Natural killer cell (primary cell): Measurements from ENCODE around the gene ITPKB. TPM values are rescaled to one million over a fixed set of nuclear protein-coding genes. Genes with fewer than 3 reads are reported as not detected.
A peak's percentile ranks its signal among the peaks of the same experiment; 100 is the strongest.

ENCODE experiments used
- ATAC-seq, 3 donors: fragments of 150-1000 bp in 2 of 3; fragments of 200-7000 bp in 1 of 3; cut with Tn5 transposase; 1 replicate in 1 of 3; 2 replicates in 2 of 3; pipeline ENCODE4 v1.10.0; 2021; ENCODE audit warnings: mild to moderate bottlenecking in 2 of 3, moderate library complexity in 2 of 3
- DNase-seq, 2 donors: peaks; one replicate each; pipeline versions ENCODE4 v3.0.0 to v3.0.0-alpha.2; 2013 to 2021; ENCODE audit warnings: mixed read lengths in 1 of 2
- H3K27ac ChIP-seq: one replicate; pipeline ENCODE4 v1.5.1; 2013; ENCODE audit warnings: mild to moderate bottlenecking, low read length
- H3K27me3 ChIP-seq: one replicate; pipeline ENCODE4 v1.6.1; 2013; ENCODE audit warnings: low read length; ENCODE audit not compliant: control insufficient read depth, insufficient read depth
- H3K36me3 ChIP-seq: one replicate; pipeline ENCODE4 v1.6.1; 2013; ENCODE audit warnings: low read length; ENCODE audit not compliant: control insufficient read depth, insufficient read depth
- H3K4me1 ChIP-seq: one replicate; pipeline ENCODE4 v1.6.1; 2013; ENCODE audit warnings: low read length; ENCODE audit not compliant: control insufficient read depth, insufficient read depth
- H3K4me3 ChIP-seq: one replicate; pipeline ENCODE4 v1.5.1; 2013; ENCODE audit warnings: low read length
- H3K9me3 ChIP-seq: one replicate; pipeline ENCODE4 v1.6.1; 2013; ENCODE audit warnings: low read length; ENCODE audit not compliant: control insufficient read depth, insufficient read depth
- H3K27ac Mint-ChIP-seq, 2 donors: one replicate each; pipeline ENCODE4 v1.8.0; 2022; ENCODE audit warnings: mild to moderate bottlenecking in 2 of 2, mixed read lengths in 2 of 2, moderate library complexity in 1 of 2
- H3K27me3 Mint-ChIP-seq, 2 donors: one replicate each; pipeline ENCODE4 v1.8.0; 2022; ENCODE audit warnings: low read depth in 2 of 2, mixed read lengths in 2 of 2
- H3K36me3 Mint-ChIP-seq: one replicate; pipeline ENCODE4 v1.8.0; 2022; ENCODE audit warnings: mixed read lengths
- H3K4me1 Mint-ChIP-seq, 2 donors: one replicate each; pipeline ENCODE4 v1.8.0; 2022; ENCODE audit warnings: mixed read lengths in 2 of 2
- H3K4me3 Mint-ChIP-seq: one replicate; pipeline ENCODE4 v1.8.0; 2022; ENCODE audit warnings: mild to moderate bottlenecking, moderate library complexity, mixed read lengths
- H3K9me3 Mint-ChIP-seq, 2 donors: one replicate each; pipeline ENCODE4 v1.8.0; 2022; ENCODE audit warnings: mixed read lengths in 2 of 2
- CTCF ChIP-seq: fragments of 200-600 bp; IDR thresholded peaks from one replicate; pipeline ENCODE4 v1.8.0; 2022; ENCODE audit warnings: antibody characterized with exemption
- WGBS: methylation state at CpG from one replicate; pipeline ENCODE4 v1.1.7; 2013; ENCODE audit warnings: missing lambda C conversion rate; ENCODE audit not compliant: insufficient coverage; 5-methylcytosine and 5-hydroxymethylcytosine counted together
- intact Hi-C: fragments of 100-400 bp; cut with micrococcal nuclease; formaldehyde crosslinking; loops from one replicate; pipeline ENCODE4 v1.14.2; 2022
- total RNA-seq, 4 donors: library from RNA; stranded (reverse); fragments of 120-200 nt in 1 of 4; gene quantifications; one replicate each; pipeline versions ENCODE4 v1.2.3 to v1.2.4, GENCODE V29; 2013 to 2022

The ITPKB gene
- total RNA-seq = 100 to 1,000 TPM in 1 of 3 donors, 10 to 100 TPM in 2; 92.2 to 133 (median 99.0) TPM
- total RNA-seq (2013) = 41.1 TPM

GRCh38 chr1:226738995-226739695 is at the start of gene ITPKB:
TSS of gene ITPKB (minus strand) at chr1:226739282. CDS start at chr1:226737458, 1,824 bp downstream.
- H3K4me3 Mint-ChIP-seq = peak within 1 kb of the TSS; percentile 99
- intact Hi-C loops = loop anchor here (2.0 to 10.0 kb wide), 7 partner anchors 26 to 86 kb away; no protein-coding TSS in a partner anchor
- WGBS = 0% methylated on average over 18 of the region's 23 CpGs
- Histone ChIP-seq H3K4me1 (peaks cover 34% of the 10 kb centered on the region), H3K9me3 (no peaks in the 10 kb centered on the region), H3K36me3 (peaks cover 25% of the 10 kb centered on the region), H3K27me3 (no peaks in the 10 kb centered on the region), H3K4me3 (peak within 1 kb of the TSS; percentile 70), H3K27ac (peak within 1 kb of the TSS; percentile 63)
- peak in 1 of 2 donors; percentile 92 for DNase-seq
- peaks cover 33 to 53% of the 10 kb centered on the region in 2 donors for H3K4me1 Mint-ChIP-seq
- peak; percentile 48 to 64 (median 52) for ATAC-seq
- no peaks in the 10 kb centered on the region for H3K27me3 Mint-ChIP-seq
- H3K27ac Mint-ChIP-seq = peak within 1 kb of the TSS; percentile 89 to 93
- H3K9me3 Mint-ChIP-seq = no peaks in the 10 kb centered on the region
- no peaks in the 10 kb centered on the region for H3K36me3 Mint-ChIP-seq
- TF ChIP-seq CTCF = no peak

- H3K9me3 Mint-ChIP-seq = no peaks in the 10 kb centered on the region
- no peak for DNase-seq
- Histone ChIP-seq H3K4me1 (no peaks in the 10 kb centered on the region), H3K36me3 (no peaks in the 10 kb centered on the region), H3K4me3 (no peak overlapping the region), H3K27me3 (no peaks in the 10 kb centered on the region), H3K27ac (no peak overlapping the region), H3K9me3 (no peaks in the 10 kb centered on the region)
- no peak for TF ChIP-seq CTCF
- H3K27me3 Mint-ChIP-seq = no peaks in the 10 kb centered on the region
- intact Hi-C loops = no loop called here
- ATAC-seq = no peak
- H3K4me3 Mint-ChIP-seq = no peak overlapping the region
- 98% methylated on average over 6 of the region's 7 CpGs for WGBS
- H3K4me1 Mint-ChIP-seq = no peaks in the 10 kb centered on the region
- H3K27ac Mint-ChIP-seq = no peak overlapping the region
- H3K36me3 Mint-ChIP-seq = no peaks in the 10 kb centered on the region
Observed at GRCh38 chr1:226787638-226788037, 48.6 kb upstream of the ITPKB start.

GRCh38 chr1:226787071-226787470 is 48.0 kb upstream of the ITPKB start:
- Histone ChIP-seq H3K4me3 (no peak overlapping the region), H3K9me3 (no peaks in the 10 kb centered on the region), H3K27ac (no peak overlapping the region), H3K27me3 (no peaks in the 10 kb centered on the region), H3K4me1 (no peaks in the 10 kb centered on the region), H3K36me3 (no peaks in the 10 kb centered on the region)
- no peaks in the 10 kb centered on the region for H3K9me3 Mint-ChIP-seq
- DNase-seq (no peak), ATAC-seq (no peak)
- 89% methylated on average over 1 of the region's 2 CpGs for WGBS
- no peaks in the 10 kb centered on the region for H3K36me3 Mint-ChIP-seq
- no peak overlapping the region for H3K27ac Mint-ChIP-seq
- no peaks in the 10 kb centered on the region for H3K4me1 Mint-ChIP-seq
- TF ChIP-seq CTCF = no peak
- intact Hi-C loops = no loop called here
- H3K4me3 Mint-ChIP-seq = no peak overlapping the region
- H3K27me3 Mint-ChIP-seq = no peaks in the 10 kb centered on the region

- no peaks in the 10 kb centered on the region for H3K27me3 Mint-ChIP-seq
- H3K4me1 ChIP-seq = no peaks in the 10 kb centered on the region
- no peak overlapping the region for H3K27ac ChIP-seq
- DNase-seq = no peak
- no peak overlapping the region for H3K4me3 Mint-ChIP-seq
- H3K4me3 ChIP-seq = no peak overlapping the region
- no peak for TF ChIP-seq CTCF
- H3K9me3 Mint-ChIP-seq = no peaks in the 10 kb centered on the region
- no peak overlapping the region for H3K27ac Mint-ChIP-seq
- H3K36me3 Mint-ChIP-seq = no peaks in the 10 kb centered on the region
- intact Hi-C loops = no loop called here
- WGBS = 95% methylated on average over 3 of the region's 3 CpGs
- no peaks in the 10 kb centered on the region for H3K36me3 ChIP-seq
- no peaks in the 10 kb centered on the region for H3K27me3 ChIP-seq
- H3K9me3 ChIP-seq = no peaks in the 10 kb centered on the region
- no peak for ATAC-seq
- H3K4me1 Mint-ChIP-seq = no peaks in the 10 kb centered on the region
Observed at GRCh38 chr1:226786550-226786949, 47.5 kb upstream of the ITPKB start.
